ENCODE results near the gene TAAR1.

DNA sequence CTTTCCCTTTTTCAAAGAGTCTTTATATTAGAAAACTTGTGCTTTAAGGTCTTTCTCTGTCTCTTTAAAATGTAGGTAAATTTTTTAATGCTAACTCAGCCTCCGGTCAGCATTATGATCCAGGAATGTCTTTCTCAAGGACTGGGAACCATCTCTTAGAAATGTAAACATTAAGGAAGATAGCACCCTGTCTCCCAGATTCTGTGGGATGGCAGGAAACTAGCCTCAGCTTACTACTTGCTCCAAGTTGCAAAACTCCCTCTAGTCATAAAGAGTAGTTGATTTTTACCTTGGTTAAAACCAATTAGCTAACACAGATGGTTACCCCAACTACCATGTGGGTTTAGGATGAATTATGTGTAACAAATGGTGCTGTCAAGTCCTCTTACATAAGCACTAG lies 4.7 kb upstream of the TAAR1 start:
- TF ChIP-seq, protein P1, sequence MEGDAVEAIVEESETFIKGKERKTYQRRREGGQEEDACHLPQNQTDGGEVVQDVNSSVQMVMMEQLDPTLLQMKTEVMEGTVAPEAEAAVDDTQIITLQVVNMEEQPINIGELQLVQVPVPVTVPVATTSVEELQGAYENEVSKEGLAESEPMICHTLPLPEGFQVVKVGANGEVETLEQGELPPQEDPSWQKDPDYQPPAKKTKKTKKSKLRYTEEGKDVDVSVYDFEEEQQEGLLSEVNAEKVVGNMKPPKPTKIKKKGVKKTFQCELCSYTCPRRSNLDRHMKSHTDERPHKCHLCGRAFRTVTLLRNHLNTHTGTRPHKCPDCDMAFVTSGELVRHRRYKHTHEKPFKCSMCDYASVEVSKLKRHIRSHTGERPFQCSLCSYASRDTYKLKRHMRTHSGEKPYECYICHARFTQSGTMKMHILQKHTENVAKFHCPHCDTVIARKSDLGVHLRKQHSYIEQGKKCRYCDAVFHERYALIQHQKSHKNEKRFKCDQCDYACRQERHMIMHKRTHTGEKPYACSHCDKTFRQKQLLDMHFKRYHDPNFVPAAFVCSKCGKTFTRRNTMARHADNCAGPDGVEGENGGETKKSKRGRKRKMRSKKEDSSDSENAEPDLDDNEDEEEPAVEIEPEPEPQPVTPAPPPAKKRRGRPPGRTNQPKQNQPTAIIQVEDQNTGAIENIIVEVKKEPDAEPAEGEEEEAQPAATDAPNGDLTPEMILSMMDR (IDR thresholded peaks at IDR 0.05) = no peak
- TF ChIP-seq EZH2 (IDR thresholded peaks at IDR 0.05; ENCODE audit: borderline replicate concordance, insufficient read depth, low read depth, low read length, poor library complexity, severe bottlenecking) = no peak

Data from B cell (primary cell).